Hepatocyte (in vitro differentiated cells): Measurements from ENCODE around the gene KDM1A. TPM values are rescaled to one million over a fixed set of nuclear protein-coding genes. Genes with fewer than 3 reads are reported as not detected.
A peak's percentile ranks its signal among the peaks of the same experiment; 100 is the strongest.

Experiments
- DNase-seq: peaks from one replicate; pipeline ENCODE4 v3.0.0-alpha.2; 2016; ENCODE audit warnings: low spot score
- H2AFZ ChIP-seq: fragments of 200-600 bp; sonication (generic); 2 replicates; pipeline ENCODE4 v1.6.0; 2016; ENCODE audit warnings: antibody characterized with exemption, mild to moderate bottlenecking
- H3K27ac ChIP-seq: fragments of 200-600 bp; sonication (generic); 2 replicates; pipeline ENCODE4 v1.5.1; 2016; ENCODE audit warnings: mild to moderate bottlenecking
- H3K27me3 ChIP-seq: fragments of 200-600 bp; sonication (generic); 2 replicates; pipeline ENCODE4 v1.6.1; 2016
- H3K36me3 ChIP-seq: fragments of 200-600 bp; sonication (generic); replicated peaks from 2 replicates; pipeline ENCODE4 v1.5.1; 2016; ENCODE audit warnings: low read depth; ENCODE audit not compliant: insufficient read depth
- H3K4me1 ChIP-seq: fragments of 200-600 bp; sonication (generic); 2 replicates; pipeline ENCODE4 v1.5.1; 2016; ENCODE audit warnings: mild to moderate bottlenecking, moderate library complexity; ENCODE audit not compliant: insufficient read depth
- H3K4me2 ChIP-seq: fragments of 200-600 bp; sonication (generic); 2 replicates; pipeline ENCODE4 v1.6.0; 2016
- H3K4me3 ChIP-seq: fragments of 200-600 bp; sonication (generic); 2 replicates; pipeline ENCODE4 v1.5.1; 2016; ENCODE audit warnings: mild to moderate bottlenecking
- H3K79me2 ChIP-seq: fragments of 200-600 bp; sonication (generic); 2 replicates; pipeline ENCODE4 v1.6.0; 2017; ENCODE audit warnings: mild to moderate bottlenecking
- H3K9me2 ChIP-seq: fragments of 200-600 bp; sonication (generic); replicated peaks from 2 replicates; pipeline ENCODE4 v1.6.0; 2017; ENCODE audit warnings: mild to moderate bottlenecking; ENCODE audit not compliant: insufficient read depth
- H3K9me3 ChIP-seq: fragments of 200-600 bp; sonication (generic); 2 replicates; pipeline ENCODE4 v1.5.1; 2016; ENCODE audit warnings: low read depth, mild to moderate bottlenecking
- H4K20me1 ChIP-seq: fragments of 200-600 bp; sonication (generic); 2 replicates; pipeline ENCODE4 v1.6.0; 2016; ENCODE audit warnings: mild to moderate bottlenecking; ENCODE audit not compliant: insufficient read depth, poor library complexity, severe bottlenecking
- EZH2 ChIP-seq: fragments of 200-600 bp; sonication (generic); IDR thresholded peaks from 2 replicates; pipeline ENCODE4 v1.6.1; 2016; ENCODE audit warnings: antibody characterized with exemption, mild to moderate bottlenecking, borderline replicate concordance
- EZH2phosphoT487 ChIP-seq: fragments of 200-600 bp; sonication (generic); IDR thresholded peaks from one replicate; pipeline ENCODE4 v1.6.1; 2018; ENCODE audit warnings: antibody characterized with exemption, mild to moderate bottlenecking, low read depth, moderate library complexity; ENCODE audit not compliant: unreplicated experiment, severe bottlenecking
- WGBS: methylation state at CpG from one replicate; pipeline ENCODE4 v1.1.6; 2016; ENCODE audit warnings: low lambda C conversion rate; ENCODE audit errors: missing lambda C conversion rate; 5-methylcytosine and 5-hydroxymethylcytosine counted together
- microRNA-seq: library from miRNA; unstranded; fragments of <30 nt; microRNA quantifications from one replicate; pipeline ENCODE4, GENCODE V29; 2017
- polyA plus RNA-seq: library from polyadenylated mRNA; unstranded; fragments of >200 nt; fragmentation: Nextera tagmentation; extraction: Ambion mirVana; gene quantifications from 2 replicates; pipeline ENCODE4 v1.2.1, GENCODE V29; 2016
- small RNA-seq: library from RNA; depleted of rRNA; stranded (forward); fragments of <200 nt; gene quantifications from one replicate; pipeline ENCODE3, GENCODE V24; 2014
- total RNA-seq: library from RNA; depleted of rRNA; stranded (reverse); fragments of >200 nt; gene quantifications from 2 replicates; pipeline ENCODE4 v1.2.3, GENCODE V29; 2014
- TF ChIP-seq, protein P1 (sequence below): fragments of 200-600 bp; sonication (generic); IDR thresholded peaks from 2 replicates; pipeline ENCODE4 v1.5.1; 2016; ENCODE audit warnings: antibody characterized with exemption, mild to moderate bottlenecking; ENCODE audit not compliant: poor library complexity

KDM1A gene
- total and polyA plus RNA-seq, 2 experiments from 2014 or later, result 64.5 to 97.9 TPM

DNA sequence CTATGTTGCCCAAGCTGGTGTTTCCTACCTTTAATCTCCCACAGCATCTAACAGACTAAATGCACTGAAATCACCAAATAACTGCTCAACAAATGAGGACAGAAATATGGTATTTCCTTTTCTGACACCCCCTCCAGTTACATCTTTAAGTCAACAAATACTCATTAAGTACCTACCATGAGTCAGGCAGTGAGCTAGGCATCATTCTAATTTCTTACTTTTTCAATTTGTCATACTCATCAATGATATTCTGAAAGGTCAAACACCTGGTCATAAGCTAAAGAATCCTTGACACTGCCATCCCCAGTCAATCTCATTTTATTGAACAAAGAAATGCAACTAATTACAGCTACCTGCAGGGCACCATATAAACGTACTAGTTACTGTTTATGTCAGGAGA is 112.8 kb downstream of the KDM1A start:
- Histone ChIP-seq H3K36me3 (no peaks in the 10 kb centered on the region), H3K9me3 (no peaks in the 10 kb centered on the region), H3K79me2 (peaks cover 95% of the 10 kb centered on the region), H3K27ac (no peak overlapping the region), H2AFZ (no peak overlapping the region), H4K20me1 (peaks cover 50% of the 10 kb centered on the region), H3K9me2 (no peaks in the 10 kb centered on the region), H3K4me3 (no peak overlapping the region), H3K4me1 (peaks cover 2% of the 10 kb centered on the region), H3K4me2 (no peak overlapping the region), H3K27me3 (no peaks in the 10 kb centered on the region)
- DNase-seq, result no peak
- 45% methylated on average over 1 of the region's 1 CpG for WGBS
- TF ChIP-seq EZH2phosphoT487 (no peak), EZH2 (no peak)
- TF ChIP-seq, protein P1, sequence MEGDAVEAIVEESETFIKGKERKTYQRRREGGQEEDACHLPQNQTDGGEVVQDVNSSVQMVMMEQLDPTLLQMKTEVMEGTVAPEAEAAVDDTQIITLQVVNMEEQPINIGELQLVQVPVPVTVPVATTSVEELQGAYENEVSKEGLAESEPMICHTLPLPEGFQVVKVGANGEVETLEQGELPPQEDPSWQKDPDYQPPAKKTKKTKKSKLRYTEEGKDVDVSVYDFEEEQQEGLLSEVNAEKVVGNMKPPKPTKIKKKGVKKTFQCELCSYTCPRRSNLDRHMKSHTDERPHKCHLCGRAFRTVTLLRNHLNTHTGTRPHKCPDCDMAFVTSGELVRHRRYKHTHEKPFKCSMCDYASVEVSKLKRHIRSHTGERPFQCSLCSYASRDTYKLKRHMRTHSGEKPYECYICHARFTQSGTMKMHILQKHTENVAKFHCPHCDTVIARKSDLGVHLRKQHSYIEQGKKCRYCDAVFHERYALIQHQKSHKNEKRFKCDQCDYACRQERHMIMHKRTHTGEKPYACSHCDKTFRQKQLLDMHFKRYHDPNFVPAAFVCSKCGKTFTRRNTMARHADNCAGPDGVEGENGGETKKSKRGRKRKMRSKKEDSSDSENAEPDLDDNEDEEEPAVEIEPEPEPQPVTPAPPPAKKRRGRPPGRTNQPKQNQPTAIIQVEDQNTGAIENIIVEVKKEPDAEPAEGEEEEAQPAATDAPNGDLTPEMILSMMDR, result no peak

Small RNA genes within 50 kb of the gene (microRNA-seq; reads per million reads assigned to microRNA genes)
- gene MIR3115 (6.7 reads per million, percentile 16 among the genes with 10 or more reads in this experiment), gene MIR4419A (not detected)

Small RNA genes within 50 kb of the gene (small RNA-seq; reads per million reads assigned to genes)
- gene MIR3115, result not detected
- gene MIR4419A, result not detected

Other genes starting within 250 kb of the KDM1A start
- 0.36 TPM in 1 of 2 replicates, not detected in the other for gene LACTBL1, start 46.6 kb upstream of the KDM1A start, total RNA-seq
- gene LACTBL1, start 46.6 kb upstream of the KDM1A start, polyA plus RNA-seq, result not detected in 2 replicates
- not detected in 2 replicates for gene TEX46, start 3.6 kb upstream of the KDM1A start, total RNA-seq
- gene TEX46, start 3.6 kb upstream of the KDM1A start, polyA plus RNA-seq, result not detected in 2 replicates
- 21.2 and 23.3 TPM in 2 replicates for gene LUZP1, start 149.4 kb downstream of the KDM1A start, total RNA-seq
- 27.6 and 32.5 TPM in 2 replicates for gene LUZP1, start 149.4 kb downstream of the KDM1A start, polyA plus RNA-seq
- 0.07 and 0.40 TPM in 2 replicates for gene HTR1D, start 198.0 kb downstream of the KDM1A start, total RNA-seq
- 0.19 TPM in 1 of 2 replicates, not detected in the other for gene HTR1D, start 198.0 kb downstream of the KDM1A start, polyA plus RNA-seq